ENCODE data around the gene TMBIM1.

DNA sequence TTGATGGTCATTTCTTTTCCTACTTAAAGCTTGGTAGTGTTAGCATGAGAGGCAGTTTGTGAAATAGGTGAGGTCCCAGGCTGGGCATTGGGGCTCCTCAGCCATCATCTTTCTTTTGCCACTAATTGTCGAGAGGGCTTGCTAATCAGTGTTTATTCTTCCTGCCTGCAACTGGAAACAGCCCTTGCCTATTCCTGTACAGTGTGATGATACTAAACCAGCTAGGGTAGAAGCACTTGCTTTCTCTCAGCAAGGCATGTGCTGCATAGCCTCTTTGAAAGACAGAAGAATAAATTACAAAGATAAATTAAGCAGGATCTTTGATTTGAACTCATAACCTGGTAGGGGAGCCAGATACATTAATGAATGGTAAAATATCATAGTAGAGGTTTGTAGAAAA is 48.1 kb downstream of the TMBIM1 start:
- TF ChIP-seq, protein P1, sequence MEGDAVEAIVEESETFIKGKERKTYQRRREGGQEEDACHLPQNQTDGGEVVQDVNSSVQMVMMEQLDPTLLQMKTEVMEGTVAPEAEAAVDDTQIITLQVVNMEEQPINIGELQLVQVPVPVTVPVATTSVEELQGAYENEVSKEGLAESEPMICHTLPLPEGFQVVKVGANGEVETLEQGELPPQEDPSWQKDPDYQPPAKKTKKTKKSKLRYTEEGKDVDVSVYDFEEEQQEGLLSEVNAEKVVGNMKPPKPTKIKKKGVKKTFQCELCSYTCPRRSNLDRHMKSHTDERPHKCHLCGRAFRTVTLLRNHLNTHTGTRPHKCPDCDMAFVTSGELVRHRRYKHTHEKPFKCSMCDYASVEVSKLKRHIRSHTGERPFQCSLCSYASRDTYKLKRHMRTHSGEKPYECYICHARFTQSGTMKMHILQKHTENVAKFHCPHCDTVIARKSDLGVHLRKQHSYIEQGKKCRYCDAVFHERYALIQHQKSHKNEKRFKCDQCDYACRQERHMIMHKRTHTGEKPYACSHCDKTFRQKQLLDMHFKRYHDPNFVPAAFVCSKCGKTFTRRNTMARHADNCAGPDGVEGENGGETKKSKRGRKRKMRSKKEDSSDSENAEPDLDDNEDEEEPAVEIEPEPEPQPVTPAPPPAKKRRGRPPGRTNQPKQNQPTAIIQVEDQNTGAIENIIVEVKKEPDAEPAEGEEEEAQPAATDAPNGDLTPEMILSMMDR (IDR thresholded peaks at IDR 0.05; ENCODE audit: low read length) = no peak
- no peak for TF ChIP-seq EZH2phosphoT487 (IDR thresholded peaks at IDR 0.05; ENCODE audit: low read length)

Measured in MM.1S (cell line).